ENCODE measurements around the gene UBE2G2.

GRCh38 chr21:44816761-44817505 is 15.3 kb upstream of the UBE2G2 start:
- TF ChIP-seq CTCF (conservative IDR thresholded peaks at IDR 0.05; ENCODE audit: low read depth, low read length) (no peak), EZH2 (IDR thresholded peaks at IDR 0.05; ENCODE audit: borderline replicate concordance, low read depth, low read length, poor library complexity, severe bottlenecking) (no peak)

Data from A673 (cell line).